HepG2 (cell line): ENCODE results near the gene MRPS35. TPM values are rescaled to one million over a fixed set of nuclear protein-coding genes. Genes with fewer than 3 reads are reported as not detected.

Experiments used
- BRF2 ChIP-seq: sonication (generic); formaldehyde crosslinking; IDR thresholded peaks from 2 replicates; pipeline ENCODE4 v1.8.1; 2022; ENCODE audit warnings: mild to moderate bottlenecking, missing genetic modification reagents
- CTCF ChIP-seq: sonication (generic); formaldehyde crosslinking; IDR thresholded peaks from 2 replicates; pipeline ENCODE4 v1.5.0; 2020; ENCODE audit warnings: mild to moderate bottlenecking, missing genetic modification reagents, moderate library complexity
- ETS1 ChIP-seq: sonication (generic); formaldehyde crosslinking; IDR thresholded peaks from 2 replicates; pipeline ENCODE4 v1.4.0; 2020; ENCODE audit warnings: missing genetic modification reagents
- FOXK2 ChIP-seq: fragments of 450-650 bp; IDR thresholded peaks from 2 replicates; pipeline ENCODE4 v1.6.1; 2016
- GABPB1 ChIP-seq: IDR thresholded peaks from 2 replicates; pipeline ENCODE4 v1.6.1; 2016; ENCODE audit warnings: mild to moderate bottlenecking, missing genetic modification reagents, moderate library complexity, missing compliant biosample characterization
- HOMEZ ChIP-seq: IDR thresholded peaks from 2 replicates; pipeline ENCODE4 v1.6.1; 2016; ENCODE audit warnings: low read depth
- JUND ChIP-seq: sonication (generic); formaldehyde crosslinking; IDR thresholded peaks from 2 replicates; pipeline ENCODE4 v1.8.0; 2022; ENCODE audit warnings: mild to moderate bottlenecking, missing genetic modification reagents
- PHF8 ChIP-seq: sonication (generic); formaldehyde crosslinking; IDR thresholded peaks from 2 replicates; pipeline ENCODE4 v1.5.0; 2020; ENCODE audit warnings: missing genetic modification reagents
- PITX1 ChIP-seq: sonication (generic); formaldehyde crosslinking; IDR thresholded peaks from 2 replicates; pipeline ENCODE4 v1.5.1; 2020; ENCODE audit warnings: mild to moderate bottlenecking, missing genetic modification reagents
- RARG ChIP-seq: sonication (generic); formaldehyde crosslinking; IDR thresholded peaks from 2 replicates; pipeline ENCODE4 v1.4.0; 2020; ENCODE audit warnings: low read depth, mild to moderate bottlenecking, missing genetic modification reagents
- REXO4 ChIP-seq: sonication (generic); formaldehyde crosslinking; IDR thresholded peaks from 2 replicates; pipeline ENCODE4 v1.8.0; 2022; ENCODE audit warnings: missing genetic modification reagents, mild to moderate bottlenecking, borderline replicate concordance
- TERF1 ChIP-seq: sonication (generic); formaldehyde crosslinking; IDR thresholded peaks from 2 replicates; pipeline ENCODE4 v1.8.0; 2022; ENCODE audit warnings: mild to moderate bottlenecking, missing genetic modification reagents, moderate library complexity
- ZBTB44 ChIP-seq: sonication (generic); formaldehyde crosslinking; IDR thresholded peaks from 2 replicates; pipeline ENCODE4 v1.4.0; 2020; ENCODE audit warnings: missing genetic modification reagents
- ZNF10 ChIP-seq: sonication (generic); formaldehyde crosslinking; IDR thresholded peaks from 2 replicates; pipeline ENCODE4 v1.4.0; 2020; ENCODE audit warnings: mild to moderate bottlenecking, low read depth, missing genetic modification reagents, borderline replicate concordance
- ZNF20 ChIP-seq: sonication (generic); formaldehyde crosslinking; IDR thresholded peaks from 2 replicates; pipeline ENCODE4 v1.4.0; 2020; ENCODE audit warnings: mild to moderate bottlenecking, moderate library complexity, missing genetic modification reagents
- ZNF253 ChIP-seq: sonication (generic); formaldehyde crosslinking; IDR thresholded peaks from 2 replicates; pipeline ENCODE4 v1.8.0; 2022; ENCODE audit warnings: mild to moderate bottlenecking, missing genetic modification reagents, borderline replicate concordance
- ZNF383 ChIP-seq: sonication (generic); formaldehyde crosslinking; IDR thresholded peaks from 2 replicates; pipeline ENCODE4 v1.4.0; 2020; ENCODE audit warnings: missing genetic modification reagents, mild to moderate bottlenecking, borderline replicate concordance
- ZNF597 ChIP-seq: sonication (generic); formaldehyde crosslinking; IDR thresholded peaks from 2 replicates; pipeline ENCODE4 v1.5.0; 2020; ENCODE audit warnings: missing genetic modification reagents
- ZNF674 ChIP-seq: sonication (generic); formaldehyde crosslinking; IDR thresholded peaks from 2 replicates; pipeline ENCODE4 v1.5.0; 2020; ENCODE audit warnings: low read depth, mild to moderate bottlenecking, missing genetic modification reagents
- polyA plus RNA-seq, 8 experiments: library from polyadenylated mRNA; depleted of rRNA in 3 of 8; stranded (reverse) in 7 of 8; unstranded in 1 of 8; fragments of >200 nt; fragmentation: Illumina TruSeq in 4 of 8; extraction: Trizol in 4 of 8; gene quantifications; 2 replicates each; pipeline versions ENCODE4 v1.2.1 to v1.2.3, GENCODE V29; 2011 to 2016; ENCODE audit warnings: low read depth in 4 of 8, missing spikeins in 1 of 8, mixed read lengths in 1 of 8; ENCODE audit not compliant: insufficient read depth in 1 of 8
- total RNA-seq, 5 experiments: library from RNA; depleted of rRNA; stranded (reverse); fragments of >200 nt; fragmentation: Illumina TruSeq; extraction: Trizol; gene quantifications; 2 replicates each; pipeline ENCODE4 v1.2.3, GENCODE V29; 2016; ENCODE audit warnings: low read depth in 1 of 5

MRPS35 gene
- total and polyA plus RNA-seq, 2 of the 13 experiments (the other 11 are each of a cell fraction or from before 2014, with no cell fraction given) = 63.4 to 104 TPM

GRCh38 chr12:27710592-27711316, at the start of gene MRPS35 (continued):
- TF ChIP-seq TERF1 (CRISPR knock-in tag) (no peak), ZNF20 (CRISPR knock-in tag) (0 out of 2 replicates have a peak, but pooled peaks have one; percentile 74), BRF2 (CRISPR knock-in tag) (peak; percentile 89), JUND (CRISPR knock-in tag) (no peak; the same call in 1 of the 2 replicates), PHF8 (CRISPR knock-in tag) (peak; percentile 99), ZNF597 (no peak), FOXK2 (no peak), HOMEZ (CRISPR knock-in tag) (0 out of 2 replicates have a peak, but pooled peaks have one; percentile 21), ZNF674 (CRISPR knock-in tag) (0 out of 2 replicates have a peak, but pooled peaks have one; percentile 24), RARG (0 out of 2 replicates have a peak, but pooled peaks have one; percentile 69), PITX1 (no peak), ZNF383 (CRISPR knock-in tag) (no peak; the same call in 1 of the 2 replicates), GABPB1 (CRISPR knock-in tag) (peak; percentile 87), CTCF (peak; percentile 41), ETS1 (CRISPR knock-in tag) (no peak), ZBTB44 (peak; percentile 79; the same call in 1 of the 2 replicates), ZNF10 (CRISPR knock-in tag) (no peak), REXO4 (CRISPR knock-in tag) (no peak), ZNF253 (no peak)
- TF ChIP-seq, all 625 proteins: peak for 398
